Keratinocyte (primary cell): Measurements from ENCODE around the gene PHLPP1. TPM values are rescaled to one million over a fixed set of nuclear protein-coding genes. Genes with fewer than 3 reads are reported as not detected.

Source experiments
- DNase-seq: peaks from one replicate; pipeline ENCODE4 v3.0.0-alpha.2; 2011; ENCODE audit warnings: low read depth, missing footprints, low spot score
- FAIRE-seq: peaks from 2 replicates; lab custom pipeline; 2011; peaks lifted over from hg19 to GRCh38; lab: Jason Lieb, UNC
- H2AFZ ChIP-seq: 2 replicates; pipeline ENCODE4 v1.6.0; 2012; ENCODE audit warnings: low read length, control low read depth, inconsistent platforms; ENCODE audit not compliant: control insufficient read depth
- H3K27ac ChIP-seq: 2 replicates; pipeline ENCODE4 v1.5.1; 2011; ENCODE audit warnings: low read length; ENCODE audit not compliant: control insufficient read depth, insufficient read depth
- H3K27me3 ChIP-seq: 3 replicates; pipeline ENCODE4 v1.6.0; 2011; ENCODE audit warnings: low read length; ENCODE audit not compliant: control insufficient read depth, insufficient read depth; ENCODE audit errors: extremely low read depth
- H3K36me3 ChIP-seq, 2 experiments: 2 replicates in 1 of 2; 3 replicates in 1 of 2; pipeline ENCODE4 v1.5.1; 2011; ENCODE audit warnings: low read length in 2 of 2, mild to moderate bottlenecking in 1 of 2; ENCODE audit not compliant: control insufficient read depth in 2 of 2, insufficient read depth in 2 of 2; ENCODE audit errors: extremely low read depth in 1 of 2
- H3K4me1 ChIP-seq: 3 replicates; pipeline ENCODE4 v1.5.1; 2011; ENCODE audit warnings: low read length; ENCODE audit not compliant: control insufficient read depth, insufficient read depth; ENCODE audit errors: extremely low read depth
- H3K4me2 ChIP-seq: 3 replicates; pipeline ENCODE4 v1.6.0; 2011; ENCODE audit warnings: low read depth, low read length; ENCODE audit not compliant: control insufficient read depth, insufficient read depth; ENCODE audit errors: extremely low read depth
- H3K4me3 ChIP-seq, 3 experiments: fragments of 200-600 bp in 1 of 3; sonication (generic) in 1 of 3; 2 replicates in 2 of 3; 3 replicates in 1 of 3; pipeline ENCODE4 v1.5.1; 2011 to 2016; ENCODE audit warnings: low read length in 3 of 3, mild to moderate bottlenecking in 3 of 3, control low read depth in 2 of 3, inconsistent platforms in 1 of 3, low read depth in 1 of 3, mixed read lengths in 1 of 3, mixed run types in 1 of 3, moderate library complexity in 1 of 3; ENCODE audit not compliant: control insufficient read depth in 2 of 3, insufficient read depth in 2 of 3; ENCODE audit errors: extremely low read depth in 1 of 3
- H3K79me2 ChIP-seq: 2 replicates; pipeline ENCODE4 v1.6.0; 2012; ENCODE audit warnings: low read length; ENCODE audit not compliant: control insufficient read depth, insufficient read depth
- H3K9ac ChIP-seq: 3 replicates; pipeline ENCODE4 v1.6.0; 2011; ENCODE audit warnings: low read length; ENCODE audit not compliant: control insufficient read depth, insufficient read depth; ENCODE audit errors: extremely low read depth
- H3K9me1 ChIP-seq: 3 replicates; pipeline ENCODE4 v1.6.0; 2011; ENCODE audit warnings: low read length; ENCODE audit not compliant: control insufficient read depth, insufficient read depth; ENCODE audit errors: extremely low read depth
- H3K9me3 ChIP-seq: 2 replicates; pipeline ENCODE4 v1.5.1; 2012; ENCODE audit warnings: low read depth, low read length; ENCODE audit not compliant: control insufficient read depth
- H4K20me1 ChIP-seq: 3 replicates; pipeline ENCODE4 v1.6.0; 2011; ENCODE audit warnings: low read length; ENCODE audit not compliant: control insufficient read depth, insufficient read depth; ENCODE audit errors: extremely low read depth
- EZH2 ChIP-seq: IDR thresholded peaks from one replicate; pipeline ENCODE4 v1.6.1; 2012; ENCODE audit warnings: inconsistent platforms, mild to moderate bottlenecking, low read length, moderate library complexity
- dilution Hi-C: fragments of 300-500 bp; cut with MboI; formaldehyde crosslinking; loops from one replicate; pipeline ENCODE4 v1.7.0; 2020; ENCODE audit warnings: low sequenced_read_pairs; ENCODE audit not compliant: extremely low pct_ligation_motif_present
- polyA plus RNA-seq, 5 experiments: library from polyadenylated mRNA; depleted of rRNA in 3 of 5; stranded (reverse) in 3 of 5; stranded (forward) in 1 of 5; unstranded in 1 of 5; fragments of >200 nt; gene quantifications; 1 replicate in 1 of 5; 2 replicates in 3 of 5; 3 replicates in 1 of 5; pipeline versions ENCODE4 v1.2.1 to v1.2.3, GENCODE V29; 2011 to 2012; ENCODE audit warnings: missing spikeins in 2 of 5, low read depth in 1 of 5, low replicate concordance in 1 of 5
- TF ChIP-seq, protein P1 (sequence below), 3 experiments: IDR thresholded peaks in 1 of 3; conservative IDR thresholded peaks in 1 of 3; optimal IDR thresholded peaks in 1 of 3; 2 replicates in 2 of 3; 3 replicates in 1 of 3; pipeline versions ENCODE3 to v1.5.1; 2011; ENCODE audit warnings: low read length in 3 of 3, mild to moderate bottlenecking in 3 of 3, moderate library complexity in 2 of 3, control low read depth in 1 of 3, inconsistent platforms in 1 of 3; ENCODE audit not compliant: insufficient read depth in 2 of 3; ENCODE audit errors: extremely low read depth in 1 of 3

The PHLPP1 gene
- polyA plus RNA-seq, 1 donor (not counting 4 experiments of a cell fraction or from before 2014, with no cell fraction given), result 8.4 TPM

DNA sequence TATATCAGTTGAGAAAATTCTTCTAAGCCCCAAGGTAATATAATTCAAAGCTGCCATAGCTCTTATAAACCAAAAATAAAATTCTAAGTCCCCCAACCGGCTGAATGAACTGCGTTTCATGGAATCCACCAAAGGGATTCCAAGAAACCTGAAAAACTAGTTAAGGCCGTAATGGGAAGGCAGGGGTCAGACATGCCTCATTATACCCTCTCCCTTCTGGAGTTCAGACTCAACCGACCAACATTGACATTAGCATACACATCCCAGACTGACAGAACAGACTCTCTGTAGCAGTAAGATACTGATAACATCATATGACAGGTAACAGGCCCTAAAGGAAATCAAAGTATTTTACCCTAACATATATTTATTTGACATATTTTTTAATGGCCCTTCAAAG lies 31.4 kb upstream of the PHLPP1 start:
- H3K9me3 ChIP-seq, result peaks cover 8% of the 10 kb centered on the region
- no peak overlapping the region for H3K27ac ChIP-seq
- H3K4me2 ChIP-seq, result no peak overlapping the region
- H3K36me3 ChIP-seq, result no peaks in the 10 kb centered on the region
- no peak overlapping the region for H3K4me3 ChIP-seq
- no peaks in the 10 kb centered on the region for H3K9me1 ChIP-seq
- DNase-seq, result no peak
- no peak for FAIRE-seq
- dilution Hi-C loops, result no loop called here
- H3K79me2 ChIP-seq, result no peaks in the 10 kb centered on the region
- H3K4me1 ChIP-seq, result no peaks in the 10 kb centered on the region
- no peak overlapping the region for H3K9ac ChIP-seq
- TF ChIP-seq, protein P1, sequence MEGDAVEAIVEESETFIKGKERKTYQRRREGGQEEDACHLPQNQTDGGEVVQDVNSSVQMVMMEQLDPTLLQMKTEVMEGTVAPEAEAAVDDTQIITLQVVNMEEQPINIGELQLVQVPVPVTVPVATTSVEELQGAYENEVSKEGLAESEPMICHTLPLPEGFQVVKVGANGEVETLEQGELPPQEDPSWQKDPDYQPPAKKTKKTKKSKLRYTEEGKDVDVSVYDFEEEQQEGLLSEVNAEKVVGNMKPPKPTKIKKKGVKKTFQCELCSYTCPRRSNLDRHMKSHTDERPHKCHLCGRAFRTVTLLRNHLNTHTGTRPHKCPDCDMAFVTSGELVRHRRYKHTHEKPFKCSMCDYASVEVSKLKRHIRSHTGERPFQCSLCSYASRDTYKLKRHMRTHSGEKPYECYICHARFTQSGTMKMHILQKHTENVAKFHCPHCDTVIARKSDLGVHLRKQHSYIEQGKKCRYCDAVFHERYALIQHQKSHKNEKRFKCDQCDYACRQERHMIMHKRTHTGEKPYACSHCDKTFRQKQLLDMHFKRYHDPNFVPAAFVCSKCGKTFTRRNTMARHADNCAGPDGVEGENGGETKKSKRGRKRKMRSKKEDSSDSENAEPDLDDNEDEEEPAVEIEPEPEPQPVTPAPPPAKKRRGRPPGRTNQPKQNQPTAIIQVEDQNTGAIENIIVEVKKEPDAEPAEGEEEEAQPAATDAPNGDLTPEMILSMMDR (optimal IDR thresholded peaks at IDR 0.05 in 1 of 3, IDR thresholded peaks at IDR 0.05 in 1 of 3, conservative IDR thresholded peaks at IDR 0.05 in 1 of 3; ENCODE audit: extremely low read depth in 1 of 3, insufficient read depth in 2 of 3, low read length in 3 of 3), result no peak
- TF ChIP-seq EZH2, result no peak
- H3K27me3 ChIP-seq, result no peaks in the 10 kb centered on the region
- H4K20me1 ChIP-seq, result no peaks in the 10 kb centered on the region
- H2AFZ ChIP-seq, result no peak overlapping the region

DNA sequence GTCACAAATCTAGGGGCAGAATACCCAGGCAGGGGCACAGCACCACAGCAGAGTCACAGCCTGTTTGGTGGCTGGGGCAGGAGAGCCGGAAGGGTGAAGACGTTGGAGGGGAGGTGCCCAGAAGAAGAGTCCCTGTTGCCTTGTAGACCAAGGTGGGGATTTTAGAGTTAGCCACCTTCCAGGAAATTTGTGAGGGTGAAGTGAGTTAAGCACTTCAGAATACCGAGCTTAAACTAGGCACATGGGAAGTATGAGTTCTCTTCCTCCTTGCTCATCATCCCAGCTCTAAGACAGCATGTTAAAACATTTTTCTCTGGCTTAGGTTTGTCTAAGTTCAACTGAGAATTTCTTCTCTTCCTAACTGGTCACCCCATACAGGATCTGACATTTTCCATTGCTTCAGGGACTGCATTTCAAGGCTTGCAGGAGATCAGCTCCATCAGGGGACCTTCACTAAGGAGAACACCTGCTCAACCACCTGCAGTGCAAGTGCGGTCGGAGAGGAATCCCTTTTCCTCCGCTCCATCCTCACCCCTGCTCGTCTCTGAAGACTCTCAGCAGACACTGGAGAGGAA lies 26.5 kb upstream of the PHLPP1 start:
- Histone ChIP-seq H3K9me1 (no peaks in the 10 kb centered on the region), H3K79me2 (no peaks in the 10 kb centered on the region), H3K36me3 (no peaks in the 10 kb centered on the region), H3K4me2 (no peak overlapping the region), H3K9me3 (peaks cover 15% of the 10 kb centered on the region), H3K4me3 (no peak overlapping the region), H3K27me3 (no peaks in the 10 kb centered on the region), H3K9ac (no peak overlapping the region), H3K4me1 (no peaks in the 10 kb centered on the region), H2AFZ (no peak overlapping the region), H3K27ac (no peak overlapping the region), H4K20me1 (no peaks in the 10 kb centered on the region)
- DNase-seq, result no peak
- TF ChIP-seq, protein P1 (optimal IDR thresholded peaks at IDR 0.05 in 1 of 3, IDR thresholded peaks at IDR 0.05 in 1 of 3, conservative IDR thresholded peaks at IDR 0.05 in 1 of 3; ENCODE audit: extremely low read depth in 1 of 3, insufficient read depth in 2 of 3, low read length in 3 of 3), result no peak
- TF ChIP-seq EZH2, result no peak
- no peak for FAIRE-seq
- dilution Hi-C loops, result no loop called here
